Hepatocyte (in vitro differentiated cells): ENCODE results near the gene KASH5.

Experiments
- EZH2 ChIP-seq: fragments of 200-600 bp; sonication (generic); IDR thresholded peaks from 2 replicates; pipeline ENCODE4 v1.6.1; 2016; ENCODE audit warnings: antibody characterized with exemption, mild to moderate bottlenecking, borderline replicate concordance
- EZH2phosphoT487 ChIP-seq: fragments of 200-600 bp; sonication (generic); IDR thresholded peaks from one replicate; pipeline ENCODE4 v1.6.1; 2018; ENCODE audit warnings: antibody characterized with exemption, mild to moderate bottlenecking, low read depth, moderate library complexity; ENCODE audit not compliant: unreplicated experiment, severe bottlenecking
- TF ChIP-seq, protein P1 (sequence below): fragments of 200-600 bp; sonication (generic); IDR thresholded peaks from 2 replicates; pipeline ENCODE4 v1.5.1; 2016; ENCODE audit warnings: antibody characterized with exemption, mild to moderate bottlenecking; ENCODE audit not compliant: poor library complexity

DNA sequence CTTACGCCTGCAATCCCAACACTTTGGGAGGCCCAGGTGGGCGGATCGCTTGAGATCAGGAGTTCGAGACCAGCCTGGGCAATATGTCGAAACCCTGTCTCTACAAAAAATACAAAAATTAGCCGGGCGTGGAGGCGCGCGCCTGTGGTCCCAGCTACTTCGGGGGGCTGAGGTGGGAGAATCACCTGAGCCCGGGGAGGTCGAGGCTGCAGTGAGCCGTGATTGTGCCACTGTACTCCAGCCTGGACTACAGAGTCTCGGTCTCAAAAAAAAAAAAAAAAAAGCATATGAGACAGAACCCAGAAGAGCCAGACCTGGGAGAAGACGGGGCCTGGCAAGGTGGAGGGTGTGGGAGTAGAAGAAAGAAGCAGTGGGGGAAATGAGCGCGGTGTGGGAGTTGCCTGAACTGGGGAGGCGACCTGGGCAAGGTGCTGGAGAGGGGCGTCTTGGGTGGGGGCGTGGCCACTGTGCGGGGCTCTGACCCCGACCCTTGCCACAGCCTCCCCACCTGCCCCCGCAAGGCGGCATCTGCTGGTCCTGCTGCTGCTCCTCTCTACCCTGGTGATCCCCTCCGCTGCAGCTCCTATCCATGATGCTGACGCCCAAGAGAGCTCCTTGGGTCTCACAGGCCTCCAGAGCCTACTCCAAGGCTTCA lies 23.8 kb upstream of the KASH5 start:
- TF ChIP-seq, protein P1, sequence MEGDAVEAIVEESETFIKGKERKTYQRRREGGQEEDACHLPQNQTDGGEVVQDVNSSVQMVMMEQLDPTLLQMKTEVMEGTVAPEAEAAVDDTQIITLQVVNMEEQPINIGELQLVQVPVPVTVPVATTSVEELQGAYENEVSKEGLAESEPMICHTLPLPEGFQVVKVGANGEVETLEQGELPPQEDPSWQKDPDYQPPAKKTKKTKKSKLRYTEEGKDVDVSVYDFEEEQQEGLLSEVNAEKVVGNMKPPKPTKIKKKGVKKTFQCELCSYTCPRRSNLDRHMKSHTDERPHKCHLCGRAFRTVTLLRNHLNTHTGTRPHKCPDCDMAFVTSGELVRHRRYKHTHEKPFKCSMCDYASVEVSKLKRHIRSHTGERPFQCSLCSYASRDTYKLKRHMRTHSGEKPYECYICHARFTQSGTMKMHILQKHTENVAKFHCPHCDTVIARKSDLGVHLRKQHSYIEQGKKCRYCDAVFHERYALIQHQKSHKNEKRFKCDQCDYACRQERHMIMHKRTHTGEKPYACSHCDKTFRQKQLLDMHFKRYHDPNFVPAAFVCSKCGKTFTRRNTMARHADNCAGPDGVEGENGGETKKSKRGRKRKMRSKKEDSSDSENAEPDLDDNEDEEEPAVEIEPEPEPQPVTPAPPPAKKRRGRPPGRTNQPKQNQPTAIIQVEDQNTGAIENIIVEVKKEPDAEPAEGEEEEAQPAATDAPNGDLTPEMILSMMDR, result no peak
- no peak for TF ChIP-seq EZH2
- TF ChIP-seq EZH2phosphoT487, result no peak
